HG03442 (cell line): ENCODE measurements around the gene PRDM16.

ENCODE experiments used
- ATAC-seq: cut with Tn5 transposase; IDR thresholded peaks from one replicate; pipeline ENCODE4 v1.9.1; 2021; ENCODE audit warnings: mild to moderate bottlenecking, moderate library complexity; ENCODE audit not compliant: unreplicated experiment

The PRDM16 gene

DNA sequence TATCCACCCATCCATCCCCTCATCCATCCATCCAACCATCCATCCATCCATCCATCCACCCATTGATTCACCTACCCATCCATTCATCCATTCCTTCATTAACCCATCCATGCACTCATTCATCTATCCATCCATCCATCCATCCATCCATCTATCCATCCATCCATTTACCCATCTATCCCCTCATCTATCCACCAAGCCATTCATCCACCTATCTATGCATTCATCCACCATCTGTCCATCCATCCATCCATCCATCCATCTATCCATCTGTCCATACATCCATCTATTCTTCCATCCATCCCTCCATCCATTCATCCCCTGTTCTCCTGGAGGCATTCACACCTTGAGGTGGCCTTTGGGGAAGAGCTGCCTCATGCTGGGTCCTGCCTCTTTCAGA is 107.0 kb downstream of the PRDM16 start:
- ATAC-seq, result no peak

GRCh38 chr1:3176820-3177219 is 107.8 kb downstream of the PRDM16 start:
- no peak for ATAC-seq

DNA sequence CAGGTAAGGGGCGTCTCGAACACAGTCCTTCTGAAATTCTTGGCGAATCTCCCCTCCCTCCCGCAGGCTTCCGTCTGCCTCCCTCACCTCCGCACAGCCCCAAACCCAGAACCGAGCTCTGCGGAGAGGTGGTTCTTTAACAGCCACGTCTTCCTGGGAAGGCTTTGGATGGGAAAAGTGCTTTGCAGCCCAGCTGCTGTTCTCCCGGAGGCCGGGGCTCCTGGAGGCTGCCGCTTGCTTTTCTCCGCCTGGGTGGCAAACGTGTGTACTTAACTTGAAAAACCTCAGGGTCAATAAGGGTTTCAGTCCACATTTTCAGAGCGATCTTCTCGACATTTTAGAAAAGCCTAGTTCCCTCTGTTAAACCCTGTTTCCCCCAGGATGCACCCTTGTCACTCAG is 109.3 kb downstream of the PRDM16 start:
- ATAC-seq, result no peak

DNA sequence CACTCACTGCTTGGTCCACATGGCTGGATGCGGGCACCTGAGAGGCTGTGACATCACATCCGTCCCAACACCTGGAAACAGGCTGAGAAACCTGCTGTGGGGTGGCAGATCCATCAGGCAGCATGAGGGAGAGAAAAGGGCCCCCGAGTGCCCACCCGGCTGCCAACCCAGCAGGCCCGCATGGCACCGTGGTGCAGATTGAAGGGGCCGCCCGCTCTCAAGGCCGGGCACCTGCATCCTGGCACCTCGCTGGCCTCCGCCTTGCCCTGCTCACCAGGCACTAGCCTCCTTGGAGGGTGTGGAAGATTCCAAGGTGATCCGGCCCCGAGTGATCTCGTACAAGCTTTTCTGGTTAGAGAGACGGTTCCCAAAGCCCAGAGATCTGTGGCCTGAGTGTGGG is 110.5 kb downstream of the PRDM16 start:
- ATAC-seq, result no peak

DNA sequence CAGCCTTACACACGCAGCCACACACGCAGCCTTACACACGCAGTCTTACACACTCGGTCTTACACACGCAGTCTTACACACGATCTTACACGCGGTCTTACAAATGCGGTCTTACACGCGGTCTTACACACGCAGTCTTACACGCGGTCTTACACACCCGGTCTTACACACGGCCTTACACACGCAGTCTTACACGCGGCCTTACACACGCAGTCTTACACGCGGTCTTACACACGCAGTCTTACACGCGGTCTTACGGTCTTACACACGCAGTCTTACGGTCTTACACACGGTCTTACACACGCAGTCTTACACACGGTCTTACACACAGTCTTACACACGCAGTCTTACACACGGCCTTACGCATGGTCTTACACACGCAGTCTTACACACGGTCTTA is 111.9 kb downstream of the PRDM16 start:
- ATAC-seq, result no peak

DNA sequence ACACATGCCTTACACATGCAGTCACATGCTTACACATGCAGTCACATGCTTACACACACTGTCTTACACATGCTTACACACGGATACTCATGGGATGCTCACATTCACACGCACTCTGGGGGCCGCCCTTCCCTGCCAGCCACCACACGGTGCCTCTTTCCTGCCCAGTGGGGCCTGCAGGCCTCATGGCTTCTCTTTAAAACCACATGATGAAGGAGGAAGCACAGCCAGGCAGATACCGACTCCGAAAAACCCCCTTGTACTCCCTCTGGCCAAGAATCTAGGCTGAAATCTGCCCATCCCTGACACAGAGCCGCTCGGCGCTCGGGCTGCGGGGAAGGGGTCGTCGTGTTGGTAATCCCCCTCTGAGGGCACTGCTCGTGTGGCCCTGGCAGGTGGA is 113.0 kb downstream of the PRDM16 start:
- ATAC-seq, result no peak

DNA sequence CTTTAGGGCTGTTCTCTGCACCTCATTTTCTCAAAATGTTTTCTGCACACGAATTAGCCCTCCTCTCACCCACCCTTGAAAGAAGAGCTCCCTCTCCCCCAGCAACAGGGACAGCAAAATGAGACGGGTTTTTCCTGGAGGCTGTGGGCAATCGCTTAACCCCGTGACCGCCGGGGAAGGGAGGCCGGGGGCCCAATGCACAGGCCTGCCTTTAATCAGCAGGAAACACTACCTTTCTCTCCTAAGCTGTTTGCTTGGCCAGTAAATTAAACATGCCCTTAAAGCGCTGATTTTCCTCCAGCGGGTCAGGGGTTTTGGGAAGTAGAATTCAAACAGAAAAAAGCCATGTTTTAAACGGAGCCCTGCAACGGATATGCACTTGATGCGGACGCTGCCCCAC is 114.4 kb downstream of the PRDM16 start:
- no peak for ATAC-seq

- ATAC-seq, result no peak
These were observed 114.8 kb downstream of the PRDM16 start for GRCh38 chr1:3183813-3184212.

DNA sequence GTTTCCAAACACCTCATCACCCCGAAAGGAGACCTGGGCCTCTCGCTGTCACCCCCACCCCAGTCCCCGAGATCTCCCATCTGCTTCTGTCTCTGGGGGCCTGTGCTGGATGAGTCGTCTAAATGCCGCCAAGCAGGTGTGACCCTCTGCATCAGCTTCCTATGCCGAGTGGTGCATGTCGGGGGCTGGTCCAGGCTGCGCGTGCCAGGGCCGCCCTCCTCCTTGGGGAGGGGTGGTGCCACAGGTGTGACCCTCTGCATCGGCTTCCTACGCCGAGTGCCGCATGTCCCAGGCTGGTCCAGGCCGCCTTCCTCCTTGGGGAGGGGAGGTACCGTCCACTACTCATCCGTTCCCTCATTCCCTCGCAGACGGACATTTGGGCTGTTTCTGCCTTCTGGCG is 115.7 kb downstream of the PRDM16 start:
- ATAC-seq, result no peak

DNA sequence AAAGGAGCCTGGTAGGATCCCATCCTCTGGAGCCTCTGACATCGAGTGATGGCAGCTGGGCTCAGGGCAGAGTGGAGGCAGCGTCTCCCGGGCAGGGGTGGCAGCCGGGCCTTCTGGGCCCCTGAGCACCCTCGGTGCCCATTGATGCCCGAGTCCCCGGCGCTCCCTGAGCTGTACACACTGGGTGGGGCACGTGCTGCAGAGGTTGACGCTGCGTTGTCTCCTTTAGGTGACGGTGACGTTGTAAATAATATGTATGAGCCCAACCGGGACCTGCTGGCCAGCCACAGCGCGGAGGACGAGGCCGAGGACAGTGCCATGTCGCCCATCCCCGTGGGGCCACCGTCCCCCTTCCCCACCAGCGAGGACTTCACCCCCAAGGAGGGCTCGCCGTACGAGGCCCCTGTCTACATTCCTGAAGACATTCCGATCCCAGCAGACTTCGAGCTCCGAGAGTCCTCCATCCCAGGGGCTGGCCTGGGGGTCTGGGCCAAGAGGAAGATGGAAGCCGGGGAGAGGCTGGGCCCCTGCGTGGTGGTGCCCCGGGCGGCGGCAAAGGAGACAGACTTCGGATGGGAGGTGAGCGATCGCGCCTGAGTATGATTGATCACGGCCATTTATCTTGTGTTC is 117.0 kb downstream of the PRDM16 start:
- ATAC-seq, result no peak

GRCh38 chr1:3186526-3186921 is 117.5 kb downstream of the PRDM16 start:
- no peak for ATAC-seq

DNA sequence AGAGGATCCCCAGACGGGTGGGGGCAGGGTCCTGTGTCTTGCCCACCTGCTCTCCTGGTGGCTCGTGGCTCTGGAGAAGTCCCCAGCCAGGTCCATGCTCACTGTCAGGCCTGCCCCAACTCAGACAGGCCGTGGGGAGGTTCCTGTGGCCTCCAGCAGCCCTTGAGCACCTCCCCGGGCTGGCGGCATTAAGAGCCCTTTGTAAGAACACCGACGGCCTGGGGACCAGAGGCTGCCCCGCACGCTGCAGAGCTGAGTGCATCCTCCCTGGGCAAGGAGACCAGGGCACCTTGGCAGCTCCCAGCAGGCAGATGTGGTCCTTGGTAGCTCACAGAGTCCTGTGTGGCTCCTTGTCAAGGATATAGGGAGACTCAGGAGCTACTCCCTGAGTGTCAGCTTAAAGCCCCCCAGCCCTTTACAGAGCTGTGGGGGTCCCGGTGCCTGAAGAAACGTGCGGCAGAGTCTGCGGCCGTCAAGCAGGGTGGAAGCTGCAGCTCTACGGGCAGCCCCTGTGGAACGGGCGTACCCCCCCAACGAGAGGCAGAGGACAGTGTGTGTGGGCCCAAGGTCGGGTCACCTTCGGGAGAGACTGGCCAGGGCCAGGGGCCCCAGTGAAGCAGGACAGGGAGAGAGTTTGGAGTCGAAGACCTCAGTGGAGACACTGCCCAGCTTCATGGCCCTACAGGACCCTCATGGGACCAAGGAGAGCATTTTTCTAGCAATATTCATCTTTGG is 118.6 kb downstream of the PRDM16 start:
- ATAC-seq, result no peak

DNA sequence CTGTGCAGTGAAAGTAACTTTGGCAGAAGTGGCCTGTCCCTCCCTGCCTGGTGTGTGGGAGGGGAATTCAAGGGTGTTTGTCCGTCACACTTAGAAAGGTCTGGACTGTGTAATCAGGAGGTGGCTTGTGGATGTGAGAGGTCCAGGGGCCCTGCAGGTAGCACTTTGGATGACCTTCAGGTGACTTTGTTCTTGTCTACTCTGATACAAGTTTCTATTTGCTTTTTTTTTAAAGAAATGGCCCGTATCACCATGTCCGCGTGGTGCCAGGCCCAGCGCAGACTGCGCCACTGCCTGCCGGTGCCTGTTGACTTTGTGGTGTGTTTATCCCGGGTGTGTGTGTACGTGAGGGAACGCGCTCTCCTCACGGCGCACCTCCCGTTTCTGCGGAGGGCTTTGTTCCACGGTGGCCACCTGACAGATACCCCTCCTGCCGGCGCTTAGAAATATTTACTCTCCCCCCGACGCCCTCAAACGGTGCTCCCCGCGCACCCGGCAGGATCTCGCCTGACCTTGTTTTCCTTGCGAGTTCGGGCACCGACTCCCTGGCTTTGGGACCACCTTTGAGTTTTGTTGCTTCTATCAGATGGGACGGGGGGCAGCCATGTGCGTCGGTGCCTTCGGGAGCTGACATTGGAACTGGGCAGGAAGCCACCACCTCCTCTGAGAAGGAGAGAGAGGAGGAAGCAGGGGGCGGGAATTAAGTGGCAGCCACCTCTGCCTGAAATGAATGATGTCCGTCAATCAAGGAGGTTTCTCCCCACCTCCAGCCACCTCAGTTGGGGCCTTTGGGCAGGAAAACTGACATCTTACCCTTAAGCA is 119.4 kb downstream of the PRDM16 start:
- no peak for ATAC-seq

GRCh38 chr1:3190256-3191041 is 121.4 kb downstream of the PRDM16 start:
- ATAC-seq, result no peak

- ATAC-seq, result no peak
These were observed 123.4 kb downstream of the PRDM16 start for GRCh38 chr1:3192361-3192760.

GRCh38 chr1:3192825-3193224 is 123.8 kb downstream of the PRDM16 start:
- no peak for ATAC-seq

DNA sequence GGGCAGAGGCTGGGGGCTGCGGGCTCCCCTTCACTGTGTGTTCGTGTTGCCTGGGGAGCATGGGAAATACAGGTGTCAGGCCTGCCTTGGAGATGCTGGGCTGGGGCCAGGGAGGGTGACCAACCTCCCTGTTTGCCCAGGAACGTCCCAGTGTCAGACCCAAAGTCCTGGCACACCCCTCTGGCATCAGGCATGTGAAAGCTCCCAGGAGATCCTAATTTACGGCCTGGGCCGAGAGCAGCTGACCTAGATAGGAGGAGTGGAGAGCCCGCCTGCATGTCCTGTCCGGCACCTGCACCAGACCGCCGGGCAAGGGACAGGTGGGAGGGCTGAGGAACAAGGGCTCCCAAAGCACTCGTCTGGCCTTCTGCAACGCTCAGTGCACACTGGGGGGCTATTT is 124.8 kb downstream of the PRDM16 start:
- no peak for ATAC-seq

GRCh38 chr1:3194760-3195479 is 125.9 kb downstream of the PRDM16 start:
- no peak for ATAC-seq

DNA sequence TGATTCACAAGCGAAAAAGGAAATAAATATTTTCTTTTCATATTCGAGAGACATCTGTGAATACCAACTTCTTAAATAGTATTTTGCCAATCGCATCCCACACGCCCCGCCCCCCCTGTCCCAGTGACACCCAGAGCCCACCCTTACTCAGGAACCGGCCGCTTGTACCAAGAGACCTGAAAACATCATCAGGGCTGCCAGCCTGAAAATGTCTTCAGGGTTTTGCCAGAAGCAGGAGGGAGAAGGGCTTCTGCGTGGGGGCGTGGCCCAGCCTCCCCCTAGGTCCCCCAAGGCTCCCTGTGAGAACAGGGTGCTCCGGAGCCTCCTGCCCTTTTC is 126.4 kb downstream of the PRDM16 start:
- no peak for ATAC-seq

- ATAC-seq, result no peak
These were observed 127.0 kb downstream of the PRDM16 start for GRCh38 chr1:3195966-3196515.
